GM19324 (cell line): ENCODE data around the gene CMC1.
A peak's percentile ranks its signal among the peaks of the same experiment; 100 is the strongest.
"Not testable (repeated sequence)": the region's sequence is repeated elsewhere in the genome, so short reads cannot be mapped to it uniquely, and the experiment has no call there.

ENCODE experiments used
- ATAC-seq: cut with Tn5 transposase; IDR thresholded peaks from one replicate; pipeline ENCODE4 v1.9.1; 2021; ENCODE audit warnings: mild to moderate bottlenecking, moderate library complexity; ENCODE audit not compliant: unreplicated experiment, low FRiP score

Gene CMC1

GRCh38 chr3:28243424-28244106 lies 2.1 kb downstream of the CMC1 start:
- no peak for ATAC-seq

- no peak for ATAC-seq
Measured at GRCh38 chr3:28244491-28244890, 3.1 kb downstream of the CMC1 start.

- ATAC-seq: no peak
Measured at GRCh38 chr3:28247286-28247685, 5.9 kb downstream of the CMC1 start.

GRCh38 chr3:28250999-28251398 lies 9.6 kb downstream of the CMC1 start:
- no peak for ATAC-seq

- ATAC-seq: no peak
Measured at GRCh38 chr3:28252001-28252431, 10.6 kb downstream of the CMC1 start.

GRCh38 chr3:28253040-28253715 lies 11.8 kb downstream of the CMC1 start:
- no peak for ATAC-seq

GRCh38 chr3:28262001-28262400 lies 20.6 kb downstream of the CMC1 start:
- no peak for ATAC-seq

- ATAC-seq: no peak
Measured at GRCh38 chr3:28265641-28266040, 24.2 kb downstream of the CMC1 start.

- no peak for ATAC-seq
Measured at GRCh38 chr3:28267984-28268849, 26.8 kb downstream of the CMC1 start.

GRCh38 chr3:28268989-28269388 lies 27.6 kb downstream of the CMC1 start:
- no peak for ATAC-seq

GRCh38 chr3:28269884-28270283 lies 28.5 kb downstream of the CMC1 start:
- ATAC-seq: not testable (repeated sequence)

GRCh38 chr3:28273837-28274236 lies 32.4 kb downstream of the CMC1 start:
- ATAC-seq: no peak

GRCh38 chr3:28278918-28279317 lies 37.5 kb downstream of the CMC1 start:
- ATAC-seq: no peak

- ATAC-seq: no peak
Measured at GRCh38 chr3:28279770-28280169, 38.4 kb downstream of the CMC1 start.

GRCh38 chr3:28280781-28281180 lies 39.4 kb downstream of the CMC1 start:
- no peak for ATAC-seq

- peak; percentile 70 for ATAC-seq
Measured at GRCh38 chr3:28286595-28286994, 45.2 kb downstream of the CMC1 start.

GRCh38 chr3:28287046-28287445 lies 45.6 kb downstream of the CMC1 start:
- ATAC-seq: no peak

GRCh38 chr3:28290863-28291300 lies 49.5 kb downstream of the CMC1 start:
- no peak for ATAC-seq

- ATAC-seq: no peak
Measured at GRCh38 chr3:28291577-28291976, 50.2 kb downstream of the CMC1 start.

GRCh38 chr3:28292622-28293021 lies 51.2 kb downstream of the CMC1 start:
- ATAC-seq: no peak
